HL-60/S4 treated with phorbol 12-myristate 13-acetate at 8.2 ng/mL for 4 days and 3 days (cell line): ENCODE results near the gene SRXN1.

ENCODE experiments used
- in situ Hi-C: fragments of 300-500 bp; cut with MboI; formaldehyde crosslinking; loops from 2 replicates; pipeline ENCODE4 v1.15.0; 2022; ENCODE audit warnings: low sequenced_read_pairs

Gene SRXN1

DNA sequence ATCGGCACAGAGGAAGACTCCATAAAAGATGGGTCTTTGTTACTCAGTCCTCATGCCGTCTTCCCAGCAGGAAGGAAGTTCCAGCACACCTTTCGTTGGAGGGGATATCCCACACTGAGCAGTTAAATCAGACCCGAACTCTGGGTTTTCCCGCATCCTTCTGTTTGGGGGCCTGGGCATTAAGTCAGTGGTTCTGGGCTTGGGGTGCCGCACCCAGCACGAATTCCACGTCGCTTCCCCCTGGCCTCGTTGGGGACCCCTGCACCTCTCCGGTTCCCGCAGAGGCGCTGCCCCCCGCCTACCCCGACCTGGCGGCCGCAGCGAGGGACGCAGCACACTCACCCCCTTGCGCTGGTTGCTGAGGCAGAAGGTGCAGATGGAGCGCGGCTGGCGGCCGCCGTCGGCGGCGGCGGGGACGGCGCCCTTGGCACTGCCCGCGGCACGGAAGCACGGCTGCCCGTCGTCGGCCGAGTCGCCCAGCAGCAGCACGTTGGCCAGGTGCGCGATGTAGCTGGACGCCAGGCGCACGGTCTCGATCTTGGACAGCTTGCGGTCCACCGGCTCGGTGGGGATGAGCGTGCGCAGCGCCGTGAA is 43.5 kb downstream of the SRXN1 start:
- in situ Hi-C loops: no loop called here

DNA sequence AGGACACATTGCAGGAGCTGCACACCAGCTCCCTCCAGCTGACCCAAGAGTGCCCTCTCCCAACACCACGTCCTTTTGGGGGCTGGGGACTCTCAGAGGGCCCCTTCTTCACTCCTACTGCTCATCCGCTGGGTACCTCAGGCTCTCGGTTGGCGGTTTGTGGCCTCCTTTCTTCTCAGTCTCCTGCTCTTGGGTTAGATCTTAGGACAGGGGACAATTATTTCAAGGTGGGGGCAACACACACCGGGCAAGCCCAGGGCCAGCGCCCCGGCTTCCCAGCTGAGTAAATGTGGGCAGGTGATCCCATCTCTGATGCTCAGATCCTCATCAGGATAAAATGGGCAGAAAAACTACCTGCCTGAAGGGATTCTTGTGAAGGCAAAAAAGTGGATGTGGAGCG is 44.0 kb downstream of the SRXN1 start:
- in situ Hi-C loops: no loop called here

DNA sequence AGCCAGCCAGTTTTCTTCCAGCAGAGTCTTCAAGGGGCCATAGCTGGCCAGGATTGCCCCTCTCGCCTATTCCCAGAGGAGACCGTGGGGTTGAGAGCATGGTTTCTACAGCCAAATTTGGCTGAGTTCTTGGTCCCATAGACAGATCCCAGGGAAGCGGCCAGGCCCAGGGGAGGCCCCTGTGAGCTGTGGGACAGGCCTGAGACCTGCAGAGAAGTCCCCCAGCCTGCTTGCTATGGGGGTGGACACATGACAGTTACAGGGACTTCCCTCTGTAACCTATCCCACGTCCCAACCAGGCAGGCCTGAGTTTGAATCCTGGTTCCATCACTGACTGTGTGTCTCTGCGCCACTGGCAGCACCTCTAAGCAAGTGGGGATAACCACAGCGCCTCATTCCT is 45.5 kb downstream of the SRXN1 start:
- in situ Hi-C loops: no loop called here

DNA sequence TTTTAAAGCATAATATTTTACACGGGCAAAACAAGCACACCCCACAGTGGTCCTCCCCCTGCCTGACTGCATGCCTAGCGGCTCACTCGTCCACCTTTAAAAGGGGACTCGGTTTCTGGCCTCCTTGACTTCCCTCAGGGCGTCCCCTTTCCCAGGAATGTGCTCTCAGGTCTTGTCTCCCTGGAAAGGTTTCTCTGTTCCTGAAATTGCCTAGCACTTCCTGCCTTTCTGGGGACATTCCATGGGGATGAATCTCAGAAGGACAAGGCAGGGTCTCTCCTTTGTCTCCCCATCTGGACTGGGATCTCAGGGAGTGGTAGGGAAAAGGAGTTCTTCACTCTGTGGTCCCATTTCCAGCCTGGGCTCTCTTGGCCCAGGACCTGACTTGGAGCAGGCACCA is 47.8 kb downstream of the SRXN1 start:
- in situ Hi-C loops: no loop called here

DNA sequence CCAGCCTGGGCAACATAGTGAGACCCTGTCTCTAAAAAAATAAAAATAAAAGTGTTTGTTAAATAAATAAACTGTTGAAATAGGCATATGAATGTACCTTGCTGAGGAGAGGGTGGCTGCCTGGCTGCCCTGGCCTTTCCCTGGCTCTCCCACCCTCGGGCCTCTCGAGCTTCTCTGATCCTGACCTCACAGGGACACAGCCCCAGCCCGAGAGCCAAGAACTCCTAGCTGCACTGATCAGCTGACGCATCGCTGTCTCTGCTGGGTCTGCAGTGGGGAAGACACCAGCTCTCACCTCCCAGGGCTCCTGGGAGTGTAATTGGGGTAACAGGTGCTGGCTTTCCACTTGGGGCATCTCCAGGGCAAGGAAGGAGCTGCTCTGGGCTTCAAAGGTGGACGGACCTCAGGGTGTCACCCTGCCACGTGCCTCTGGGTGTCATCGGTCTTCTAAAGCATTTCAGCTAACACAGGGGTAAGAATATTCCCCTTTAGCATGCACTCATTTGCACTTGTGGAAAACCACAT is 49.8 kb downstream of the SRXN1 start:
- in situ Hi-C loops: no loop called here

DNA sequence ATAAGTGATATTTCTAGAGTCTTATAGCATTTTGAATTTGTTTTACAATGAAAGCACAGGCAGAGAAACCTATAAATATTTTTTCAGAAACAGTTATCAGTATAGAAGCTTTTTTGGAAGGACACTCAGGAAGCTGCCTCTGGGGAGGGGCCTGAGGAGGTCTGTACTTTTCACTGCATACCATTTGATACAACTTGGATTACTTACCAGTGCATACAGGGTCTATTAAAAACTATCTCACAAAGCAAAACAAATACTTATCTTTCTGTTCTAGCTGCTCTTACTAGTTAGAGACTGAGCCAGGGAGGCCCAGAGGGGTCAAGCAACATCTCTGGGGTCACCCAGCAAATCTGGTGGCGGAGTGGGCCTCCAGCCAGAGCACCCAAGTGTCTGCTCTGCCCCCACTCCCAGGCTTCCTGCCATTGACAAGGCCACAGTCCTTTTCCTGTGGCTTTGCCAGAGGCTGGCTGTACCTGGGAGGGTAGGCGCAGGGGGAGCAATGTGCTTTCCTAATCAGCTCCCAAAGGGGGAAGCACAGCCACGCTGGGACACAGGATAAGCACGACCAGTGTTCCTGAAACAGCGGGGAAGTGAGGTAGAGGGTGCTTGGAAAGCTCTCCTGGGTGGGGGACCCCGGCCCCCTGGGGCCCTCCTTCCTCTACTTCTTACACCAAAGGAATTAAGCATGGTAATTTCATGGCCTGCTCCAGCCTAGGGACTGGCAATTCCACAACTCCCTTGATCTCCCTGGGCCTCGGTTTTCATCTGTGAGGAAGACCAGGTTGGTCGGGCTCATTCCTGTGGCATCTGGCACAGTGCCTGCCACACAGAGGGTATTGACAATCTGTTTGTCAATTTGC is 50.7 kb downstream of the SRXN1 start:
- in situ Hi-C loops: no loop called here

DNA sequence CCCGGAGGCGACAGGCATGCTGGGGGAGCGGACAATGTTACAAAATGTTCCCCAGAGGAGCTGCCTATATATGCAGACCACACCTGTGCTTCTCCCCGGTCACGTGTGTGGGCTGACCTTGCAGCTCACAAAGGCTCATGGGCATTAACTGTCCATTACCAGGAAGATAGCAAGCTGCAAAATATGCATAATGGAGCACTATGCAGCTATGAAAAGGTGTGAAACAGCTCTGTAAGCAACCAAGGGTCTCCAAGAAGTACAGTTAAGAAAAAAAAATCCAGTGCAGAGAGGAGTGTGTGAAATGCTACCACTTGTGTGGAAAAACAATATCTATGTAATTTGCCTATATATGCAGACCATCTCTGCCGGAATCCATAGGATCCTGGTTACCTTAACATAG is 52.3 kb downstream of the SRXN1 start:
- in situ Hi-C loops: no loop called here

DNA sequence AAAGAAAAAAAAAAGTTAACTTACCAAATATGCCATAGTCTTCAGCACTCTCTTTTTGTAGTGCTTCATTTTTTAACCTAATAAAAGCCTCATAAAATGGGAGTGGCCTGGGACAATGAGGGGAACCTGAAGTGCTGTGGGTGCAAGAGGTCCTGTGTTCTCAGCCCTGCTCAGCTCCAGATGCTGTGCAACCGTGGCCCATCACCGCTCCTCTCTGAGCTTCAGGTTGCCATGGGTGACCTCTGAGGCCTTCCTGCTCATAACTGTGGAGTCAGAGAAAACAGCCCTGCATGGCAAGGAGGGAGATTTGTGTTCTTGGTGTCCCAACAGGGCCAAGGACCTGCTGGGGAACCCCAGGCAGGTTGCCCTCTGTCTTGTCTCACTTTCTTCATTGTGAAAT is 52.9 kb downstream of the SRXN1 start:
- in situ Hi-C loops: no loop called here

DNA sequence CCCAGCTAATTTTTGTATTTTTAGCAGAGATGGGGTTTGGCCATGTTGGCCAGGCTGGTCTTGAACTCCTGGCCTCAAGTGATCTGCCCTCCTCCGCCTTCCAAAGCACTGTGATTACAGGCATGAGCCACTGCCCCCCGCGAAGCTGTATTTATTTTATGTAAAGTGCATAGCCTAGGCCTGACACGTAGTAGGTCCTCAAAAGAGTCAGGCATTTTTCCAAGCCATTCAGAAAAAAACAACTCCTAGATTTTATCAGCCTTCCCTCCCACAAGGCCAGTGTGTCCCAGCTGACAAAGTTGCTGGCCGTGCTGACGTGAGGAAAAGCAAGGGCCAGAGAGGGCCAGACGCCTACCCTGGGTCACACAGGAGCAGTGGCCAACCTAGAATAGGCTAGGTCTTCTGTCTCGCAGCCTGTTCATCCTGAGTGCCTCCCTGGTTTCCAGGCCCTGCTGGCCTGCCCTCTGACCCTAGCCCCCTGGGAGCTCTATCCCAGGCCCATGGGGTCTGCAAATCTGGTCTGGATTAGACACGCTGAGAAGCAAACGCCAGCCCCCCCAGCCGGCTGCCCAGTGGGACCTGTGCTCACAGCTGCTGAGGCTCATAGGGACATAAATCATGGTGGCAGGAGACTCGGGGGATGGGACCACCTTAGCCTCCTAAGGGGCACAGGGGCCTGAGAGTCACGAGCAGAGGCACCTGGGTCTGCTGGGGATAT is 54.7 kb downstream of the SRXN1 start:
- in situ Hi-C loops: no loop called here

DNA sequence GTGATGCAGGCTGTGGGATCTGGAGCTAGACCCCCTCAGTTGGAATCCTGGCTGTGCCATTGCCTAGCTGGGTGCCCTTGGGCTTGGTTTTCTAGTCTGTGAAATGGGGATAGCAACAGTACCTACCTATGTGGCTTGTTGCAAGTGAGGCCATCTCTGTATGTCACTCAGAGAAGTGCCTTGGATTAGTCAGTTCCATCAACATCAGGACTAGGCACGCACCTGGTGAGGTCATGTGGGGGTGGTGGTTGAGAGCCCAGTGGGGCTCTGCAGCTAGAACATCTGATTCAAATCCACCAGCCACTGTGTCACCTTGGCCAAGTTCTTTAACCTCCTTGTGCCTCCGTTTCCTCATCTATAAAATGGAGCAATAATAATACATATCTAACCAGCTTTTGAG is 55.4 kb downstream of the SRXN1 start:
- in situ Hi-C loops: no loop called here
